Fibroblast of villous mesenchyme (primary cell): ENCODE results near the gene JMJD1C. TPM values are rescaled to one million over a fixed set of nuclear protein-coding genes. Genes with fewer than 3 reads are reported as not detected.

ENCODE experiments used
- DNase-seq: peaks from one replicate; pipeline ENCODE4 v3.0.0-alpha.2; 2010; ENCODE audit warnings: low read depth
- H3K4me3 ChIP-seq: 2 replicates; pipeline ENCODE4 v1.5.1; 2011; ENCODE audit warnings: low read depth, mild to moderate bottlenecking, low read length
- total RNA-seq: library from RNA; depleted of rRNA; stranded (reverse); fragments of >200 nt; gene quantifications from 2 replicates; pipeline ENCODE4 v1.2.3, GENCODE V29; 2012
- TF ChIP-seq, protein P1 (sequence below): IDR thresholded peaks from 2 replicates; pipeline ENCODE4 v1.5.1; 2012; ENCODE audit warnings: low read depth, mild to moderate bottlenecking, low read length; ENCODE audit not compliant: insufficient read depth

JMJD1C gene
- total RNA-seq, 1 donor, result 98.4 TPM

DNA sequence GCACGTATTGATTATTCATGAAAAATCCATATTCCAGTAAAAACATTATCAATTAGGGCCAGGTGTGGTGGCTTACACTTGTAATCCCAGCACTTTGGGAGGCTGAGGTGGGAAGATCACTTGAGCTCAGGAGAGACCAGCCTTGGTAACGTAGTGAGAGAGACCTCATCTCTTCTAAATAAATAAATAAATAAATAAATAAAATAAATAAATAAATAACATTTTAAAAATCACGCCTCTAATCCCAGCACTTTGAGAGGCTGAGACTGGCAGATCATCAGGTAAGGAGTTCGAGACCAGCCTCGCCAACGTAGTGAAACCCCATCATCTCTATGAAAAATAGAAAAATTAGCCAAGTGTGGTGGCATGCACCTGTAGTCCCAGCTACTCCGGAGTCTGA, 300.5 kb downstream of the JMJD1C start:
- no peak overlapping the region for H3K4me3 ChIP-seq
- no peak for DNase-seq
- TF ChIP-seq, protein P1, sequence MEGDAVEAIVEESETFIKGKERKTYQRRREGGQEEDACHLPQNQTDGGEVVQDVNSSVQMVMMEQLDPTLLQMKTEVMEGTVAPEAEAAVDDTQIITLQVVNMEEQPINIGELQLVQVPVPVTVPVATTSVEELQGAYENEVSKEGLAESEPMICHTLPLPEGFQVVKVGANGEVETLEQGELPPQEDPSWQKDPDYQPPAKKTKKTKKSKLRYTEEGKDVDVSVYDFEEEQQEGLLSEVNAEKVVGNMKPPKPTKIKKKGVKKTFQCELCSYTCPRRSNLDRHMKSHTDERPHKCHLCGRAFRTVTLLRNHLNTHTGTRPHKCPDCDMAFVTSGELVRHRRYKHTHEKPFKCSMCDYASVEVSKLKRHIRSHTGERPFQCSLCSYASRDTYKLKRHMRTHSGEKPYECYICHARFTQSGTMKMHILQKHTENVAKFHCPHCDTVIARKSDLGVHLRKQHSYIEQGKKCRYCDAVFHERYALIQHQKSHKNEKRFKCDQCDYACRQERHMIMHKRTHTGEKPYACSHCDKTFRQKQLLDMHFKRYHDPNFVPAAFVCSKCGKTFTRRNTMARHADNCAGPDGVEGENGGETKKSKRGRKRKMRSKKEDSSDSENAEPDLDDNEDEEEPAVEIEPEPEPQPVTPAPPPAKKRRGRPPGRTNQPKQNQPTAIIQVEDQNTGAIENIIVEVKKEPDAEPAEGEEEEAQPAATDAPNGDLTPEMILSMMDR, result no peak

DNA sequence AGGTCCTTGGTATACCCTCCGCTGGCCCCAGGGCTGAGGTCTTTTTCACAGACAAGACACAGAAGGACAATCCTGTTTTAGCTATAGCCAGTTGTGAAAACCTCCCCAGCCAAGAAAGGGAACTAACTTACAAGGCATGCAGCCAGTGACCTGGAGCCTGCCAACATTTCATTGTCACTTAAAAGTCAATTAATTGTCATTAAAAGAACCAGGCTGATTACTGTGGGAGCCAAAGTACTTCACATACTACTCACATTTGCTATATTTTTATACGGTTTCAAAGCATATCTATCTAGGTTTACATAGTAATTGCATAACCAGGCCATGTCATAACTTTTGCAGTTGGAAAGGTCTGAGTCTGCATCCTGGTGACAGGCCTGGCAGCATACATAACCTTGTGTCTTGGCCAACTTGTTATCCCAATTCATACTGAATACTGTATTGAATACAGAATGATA, 301.6 kb downstream of the JMJD1C start:
- TF ChIP-seq, protein P1, result no peak
- DNase-seq, result no peak

DNA sequence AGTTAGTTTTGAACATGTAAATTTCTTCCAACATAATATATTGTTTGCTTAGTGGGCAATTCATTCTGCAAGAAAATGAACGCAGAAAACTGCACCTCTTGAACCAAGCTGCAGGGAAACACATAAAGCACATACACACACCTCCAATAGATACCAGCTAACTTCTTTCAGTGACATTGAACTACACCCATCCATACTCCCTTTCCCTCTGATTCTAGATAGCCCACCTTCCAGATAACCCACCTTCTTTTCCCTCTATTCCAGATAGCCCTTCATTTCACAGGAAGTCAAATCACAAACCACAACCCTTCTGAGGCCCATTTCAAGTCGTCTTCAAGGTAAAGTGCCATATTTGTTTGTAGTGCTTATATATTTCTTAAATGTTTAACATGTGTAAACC, 304.2 kb downstream of the JMJD1C start:
- TF ChIP-seq, protein P1, result no peak
- H3K4me3 ChIP-seq, result no peak overlapping the region

More for the DNA sequence above, 301.6 kb downstream of the JMJD1C start:
- H3K4me3 ChIP-seq, result no peak overlapping the region

GRCh38 chr10:63157845-63158624, 307.7 kb downstream of the JMJD1C start:
- TF ChIP-seq, protein P1, result peak; percentile 79
- no peak overlapping the region for H3K4me3 ChIP-seq

More for the DNA sequence above, 304.2 kb downstream of the JMJD1C start:
- no peak for DNase-seq

GRCh38 chr10:63156236-63156635, 309.5 kb downstream of the JMJD1C start:
- H3K4me3 ChIP-seq, result no peak overlapping the region
- TF ChIP-seq, protein P1, result no peak
- DNase-seq, result peak; percentile 87

More at GRCh38 chr10:63157845-63158624, 307.7 kb downstream of the JMJD1C start:
- DNase-seq, result peak; percentile 94

- no peak for DNase-seq
- TF ChIP-seq, protein P1, result no peak
Observed at GRCh38 chr10:63155388-63156020, 310.3 kb downstream of the JMJD1C start.

More at GRCh38 chr10:63155388-63156020, 310.3 kb downstream of the JMJD1C start:
- no peak overlapping the region for H3K4me3 ChIP-seq
